ENCODE measurements around the gene PEX1.

DNA sequence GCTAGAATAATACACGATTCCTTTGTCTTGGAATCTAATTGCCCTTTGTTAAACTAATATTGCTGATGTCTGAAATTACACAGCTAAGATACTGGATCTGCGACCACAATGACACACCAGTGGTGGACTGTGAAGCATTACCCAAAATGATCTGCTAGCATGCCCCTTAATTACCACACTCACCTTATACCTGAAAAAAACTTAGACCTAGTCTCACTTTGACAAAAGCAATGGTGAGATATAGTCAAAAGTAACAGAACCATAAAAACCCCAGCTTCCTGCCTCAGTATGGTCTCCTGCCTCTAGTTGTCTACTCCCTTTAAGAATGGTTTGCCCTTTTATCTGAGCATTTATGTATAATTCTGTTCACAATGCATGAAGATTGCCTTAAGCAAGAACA, 29.8 kb downstream of the PEX1 start:
- TF ChIP-seq ZBTB21 (tag by site-specific recombination; IDR thresholded peaks at IDR 0.05) = no peak
- TF ChIP-seq, protein P1, sequence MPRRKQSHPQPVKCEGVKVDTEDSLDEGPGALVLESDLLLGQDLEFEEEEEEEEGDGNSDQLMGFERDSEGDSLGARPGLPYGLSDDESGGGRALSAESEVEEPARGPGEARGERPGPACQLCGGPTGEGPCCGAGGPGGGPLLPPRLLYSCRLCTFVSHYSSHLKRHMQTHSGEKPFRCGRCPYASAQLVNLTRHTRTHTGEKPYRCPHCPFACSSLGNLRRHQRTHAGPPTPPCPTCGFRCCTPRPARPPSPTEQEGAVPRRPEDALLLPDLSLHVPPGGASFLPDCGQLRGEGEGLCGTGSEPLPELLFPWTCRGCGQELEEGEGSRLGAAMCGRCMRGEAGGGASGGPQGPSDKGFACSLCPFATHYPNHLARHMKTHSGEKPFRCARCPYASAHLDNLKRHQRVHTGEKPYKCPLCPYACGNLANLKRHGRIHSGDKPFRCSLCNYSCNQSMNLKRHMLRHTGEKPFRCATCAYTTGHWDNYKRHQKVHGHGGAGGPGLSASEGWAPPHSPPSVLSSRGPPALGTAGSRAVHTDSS (tag by site-specific recombination; IDR thresholded peaks at IDR 0.05) = no peak
- TF ChIP-seq, protein P2, sequence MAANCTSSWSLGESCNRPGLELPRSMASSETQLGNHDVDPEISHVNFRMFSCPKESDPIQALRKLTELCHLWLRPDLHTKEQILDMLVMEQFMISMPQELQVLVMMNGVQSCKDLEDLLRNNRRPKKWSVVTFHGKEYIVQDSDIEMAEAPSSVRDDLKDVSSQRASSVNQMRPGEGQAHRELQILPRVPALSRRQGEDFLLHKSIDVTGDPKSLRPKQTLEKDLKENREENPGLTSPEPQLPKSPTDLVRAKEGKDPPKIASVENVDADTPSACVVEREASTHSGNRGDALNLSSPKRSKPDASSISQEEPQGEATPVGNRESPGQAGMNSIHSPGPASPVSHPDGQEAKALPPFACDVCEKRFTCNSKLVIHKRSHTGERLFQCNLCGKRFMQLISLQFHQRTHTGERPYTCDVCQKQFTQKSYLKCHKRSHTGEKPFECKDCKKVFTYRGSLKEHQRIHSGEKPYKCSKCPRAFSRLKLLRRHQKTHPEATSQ (tag by site-specific recombination; IDR thresholded peaks at IDR 0.05) = no peak
- TF ChIP-seq, protein P3, sequence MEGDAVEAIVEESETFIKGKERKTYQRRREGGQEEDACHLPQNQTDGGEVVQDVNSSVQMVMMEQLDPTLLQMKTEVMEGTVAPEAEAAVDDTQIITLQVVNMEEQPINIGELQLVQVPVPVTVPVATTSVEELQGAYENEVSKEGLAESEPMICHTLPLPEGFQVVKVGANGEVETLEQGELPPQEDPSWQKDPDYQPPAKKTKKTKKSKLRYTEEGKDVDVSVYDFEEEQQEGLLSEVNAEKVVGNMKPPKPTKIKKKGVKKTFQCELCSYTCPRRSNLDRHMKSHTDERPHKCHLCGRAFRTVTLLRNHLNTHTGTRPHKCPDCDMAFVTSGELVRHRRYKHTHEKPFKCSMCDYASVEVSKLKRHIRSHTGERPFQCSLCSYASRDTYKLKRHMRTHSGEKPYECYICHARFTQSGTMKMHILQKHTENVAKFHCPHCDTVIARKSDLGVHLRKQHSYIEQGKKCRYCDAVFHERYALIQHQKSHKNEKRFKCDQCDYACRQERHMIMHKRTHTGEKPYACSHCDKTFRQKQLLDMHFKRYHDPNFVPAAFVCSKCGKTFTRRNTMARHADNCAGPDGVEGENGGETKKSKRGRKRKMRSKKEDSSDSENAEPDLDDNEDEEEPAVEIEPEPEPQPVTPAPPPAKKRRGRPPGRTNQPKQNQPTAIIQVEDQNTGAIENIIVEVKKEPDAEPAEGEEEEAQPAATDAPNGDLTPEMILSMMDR (tag by site-specific recombination; IDR thresholded peaks at IDR 0.05) = no peak
- no peak for TF ChIP-seq SETDB1 (IDR thresholded peaks at IDR 0.05; ENCODE audit: insufficient read length, low read length)
- TF ChIP-seq, protein P4, sequence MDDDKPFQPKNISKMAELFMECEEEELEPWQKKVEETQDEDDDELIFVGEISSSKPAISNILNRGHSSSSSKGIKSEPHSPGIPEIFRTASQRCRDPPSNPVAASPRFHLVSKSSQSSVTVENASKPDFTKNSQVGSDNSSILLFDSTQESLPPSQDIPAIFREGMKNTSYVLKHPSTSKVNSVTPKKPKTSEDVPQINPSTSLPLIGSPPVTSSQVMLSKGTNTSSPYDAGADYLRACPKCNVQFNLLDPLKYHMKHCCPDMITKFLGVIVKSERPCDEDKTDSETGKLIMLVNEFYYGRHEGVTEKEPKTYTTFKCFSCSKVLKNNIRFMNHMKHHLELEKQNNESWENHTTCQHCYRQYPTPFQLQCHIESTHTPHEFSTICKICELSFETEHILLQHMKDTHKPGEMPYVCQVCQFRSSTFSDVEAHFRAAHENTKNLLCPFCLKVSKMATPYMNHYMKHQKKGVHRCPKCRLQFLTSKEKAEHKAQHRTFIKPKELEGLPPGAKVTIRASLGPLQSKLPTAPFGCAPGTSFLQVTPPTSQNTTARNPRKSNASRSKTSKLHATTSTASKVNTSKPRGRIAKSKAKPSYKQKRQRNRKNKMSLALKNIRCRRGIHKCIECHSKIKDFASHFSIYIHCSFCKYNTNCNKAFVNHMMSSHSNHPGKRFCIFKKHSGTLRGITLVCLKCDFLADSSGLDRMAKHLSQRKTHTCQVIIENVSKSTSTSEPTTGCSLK (tag by site-specific recombination; IDR thresholded peaks at IDR 0.05) = no peak
- TF ChIP-seq MYNN (tag by site-specific recombination; IDR thresholded peaks at IDR 0.05; ENCODE audit: borderline replicate concordance) = no peak
- TF ChIP-seq ZNF2 (tag by site-specific recombination; IDR thresholded peaks at IDR 0.05) = no peak
- no peak for TF ChIP-seq REPIN1 (tag by site-specific recombination; IDR thresholded peaks at IDR 0.05; ENCODE audit: low read depth)
